Prostate gland (tissue), 2 donors: ENCODE measurements around the gene NAA50. TPM values are rescaled to one million over a fixed set of nuclear protein-coding genes. Genes with fewer than 3 reads are reported as not detected.

ENCODE experiments used
- DNase-seq: peaks from one replicate; pipeline ENCODE4 v3.0.0-alpha.2; 2019; ENCODE audit warnings: low spot score
- H3K27ac ChIP-seq, 2 donors: fragments of 200-600 bp; sonication (generic); 2 replicates each; pipeline ENCODE4 v1.5.1; 2017 to 2019
- H3K27me3 ChIP-seq: fragments of 200-600 bp; sonication (generic); replicated peaks from 2 replicates; pipeline ENCODE4 v1.5.1; 2019; ENCODE audit not compliant: insufficient read depth
- H3K36me3 ChIP-seq, 2 donors: fragments of 200-600 bp; sonication (generic); 1 replicate in 1 of 2; 2 replicates in 1 of 2; pipeline versions ENCODE4 v1.5.1 to v1.8.1; 2017 to 2019
- H3K4me1 ChIP-seq: fragments of 200-600 bp; sonication (generic); replicated peaks from 2 replicates; pipeline ENCODE4 v1.5.1; 2019
- H3K4me3 ChIP-seq, 2 donors: fragments of 200-600 bp; sonication (generic); 2 replicates each; pipeline ENCODE4 v1.5.1; 2017 to 2019
- H3K9me3 ChIP-seq: fragments of 200-600 bp; sonication (generic); 2 replicates; pipeline ENCODE4 v1.5.1; 2017
- POLR2A ChIP-seq: fragments of 450-650 bp; IDR thresholded peaks from one replicate; pipeline ENCODE4 v1.6.1; 2016; ENCODE audit warnings: antibody characterized with exemption, mild to moderate bottlenecking
- POLR2AphosphoS5 ChIP-seq: sonication (generic); formaldehyde crosslinking; IDR thresholded peaks from one replicate; pipeline ENCODE4 v1.6.1; 2017; ENCODE audit warnings: antibody characterized with exemption
- WGBS: methylation state at CpG from one replicate; pipeline ENCODE4 v1.1.5; 2018; 5-methylcytosine and 5-hydroxymethylcytosine counted together
- intact Hi-C: fragments of 100-400 bp; cut with DNase I; formaldehyde crosslinking; loops from one replicate; pipeline ENCODE4 v1.14.2; 2022
- total RNA-seq, 2 donors: library from RNA; depleted of rRNA; stranded (reverse); fragments of >200 nt; gene quantifications; one replicate each; pipeline ENCODE4 v1.1.0, GENCODE V29; 2016
- TF ChIP-seq, protein P1 (sequence below), 4 experiments: fragments of 200-600 bp in 2 of 4; fragments of 450-650 bp in 2 of 4; sonication (generic) in 2 of 4; IDR thresholded peaks; 1 replicate in 3 of 4; 2 replicates in 1 of 4; pipeline ENCODE4 v1.5.1; 2016 to 2019; ENCODE audit warnings: antibody characterized with exemption in 4 of 4, mild to moderate bottlenecking in 2 of 4, moderate library complexity in 2 of 4

The NAA50 gene
- total RNA-seq, 2 donors from 2014 or later = 111 to 118 TPM

DNA sequence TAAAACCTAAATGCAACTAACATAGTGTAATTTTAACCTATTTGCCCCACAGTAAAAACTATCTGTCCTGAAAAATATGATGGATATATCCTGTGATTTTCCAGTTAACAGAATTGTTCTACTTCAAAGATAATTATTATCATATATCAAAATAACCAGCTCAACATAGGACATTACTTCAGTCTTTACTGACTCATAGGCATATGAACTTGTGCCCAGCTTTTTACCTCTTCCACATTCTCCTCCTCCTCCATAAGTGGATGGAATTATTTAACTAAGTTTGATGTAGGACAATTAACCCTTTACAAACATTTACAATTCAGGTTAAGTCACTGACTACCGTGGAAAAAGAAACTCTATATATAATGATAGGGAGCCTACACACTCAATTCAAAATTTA lies 26.8 kb downstream of the NAA50 start:
- Histone ChIP-seq H3K9me3 (no peaks in the 10 kb centered on the region), H3K27me3 (no peaks in the 10 kb centered on the region), H3K27ac (no peak overlapping the region), H3K36me3 (no peaks in the 10 kb centered on the region), H3K4me1 (no peaks in the 10 kb centered on the region), H3K4me3 (no peak overlapping the region)
- TF ChIP-seq POLR2A = no peak
- TF ChIP-seq POLR2AphosphoS5 = no peak
- TF ChIP-seq, protein P1, sequence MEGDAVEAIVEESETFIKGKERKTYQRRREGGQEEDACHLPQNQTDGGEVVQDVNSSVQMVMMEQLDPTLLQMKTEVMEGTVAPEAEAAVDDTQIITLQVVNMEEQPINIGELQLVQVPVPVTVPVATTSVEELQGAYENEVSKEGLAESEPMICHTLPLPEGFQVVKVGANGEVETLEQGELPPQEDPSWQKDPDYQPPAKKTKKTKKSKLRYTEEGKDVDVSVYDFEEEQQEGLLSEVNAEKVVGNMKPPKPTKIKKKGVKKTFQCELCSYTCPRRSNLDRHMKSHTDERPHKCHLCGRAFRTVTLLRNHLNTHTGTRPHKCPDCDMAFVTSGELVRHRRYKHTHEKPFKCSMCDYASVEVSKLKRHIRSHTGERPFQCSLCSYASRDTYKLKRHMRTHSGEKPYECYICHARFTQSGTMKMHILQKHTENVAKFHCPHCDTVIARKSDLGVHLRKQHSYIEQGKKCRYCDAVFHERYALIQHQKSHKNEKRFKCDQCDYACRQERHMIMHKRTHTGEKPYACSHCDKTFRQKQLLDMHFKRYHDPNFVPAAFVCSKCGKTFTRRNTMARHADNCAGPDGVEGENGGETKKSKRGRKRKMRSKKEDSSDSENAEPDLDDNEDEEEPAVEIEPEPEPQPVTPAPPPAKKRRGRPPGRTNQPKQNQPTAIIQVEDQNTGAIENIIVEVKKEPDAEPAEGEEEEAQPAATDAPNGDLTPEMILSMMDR (IDR thresholded peaks at IDR 0.05) = no peak
- intact Hi-C loops = no loop called here
- no peak for DNase-seq
- WGBS = 86% methylated on average over 1 of the region's 1 CpG

DNA sequence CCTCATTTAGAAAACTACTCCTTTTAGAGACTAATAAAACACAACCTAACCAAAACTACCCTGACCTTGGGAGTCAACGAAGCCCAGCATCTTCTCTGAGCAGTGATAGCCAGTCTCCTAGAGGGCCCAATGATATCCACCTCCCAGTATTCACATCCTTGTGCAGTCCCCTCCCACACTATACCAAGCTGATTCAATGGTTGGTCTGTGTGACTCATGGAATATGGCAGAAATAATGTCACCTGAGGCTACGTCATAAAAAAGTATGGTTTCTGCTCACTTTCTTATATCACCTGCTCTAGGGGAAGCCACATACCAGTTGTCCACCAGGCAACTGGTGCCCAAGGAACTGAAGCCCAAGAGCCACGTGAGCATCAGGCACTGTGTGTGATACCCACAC lies 28.2 kb downstream of the NAA50 start:
- Histone ChIP-seq H3K36me3 (no peaks in the 10 kb centered on the region), H3K27ac (no peak overlapping the region), H3K9me3 (no peaks in the 10 kb centered on the region), H3K4me1 (no peaks in the 10 kb centered on the region), H3K4me3 (no peak overlapping the region), H3K27me3 (no peaks in the 10 kb centered on the region)
- intact Hi-C loops = no loop called here
- TF ChIP-seq POLR2A = no peak
- TF ChIP-seq, protein P1 (IDR thresholded peaks at IDR 0.05) = no peak
- TF ChIP-seq POLR2AphosphoS5 = no peak
- 92% methylated on average over 3 of the region's 3 CpGs for WGBS
- no peak for DNase-seq

DNA sequence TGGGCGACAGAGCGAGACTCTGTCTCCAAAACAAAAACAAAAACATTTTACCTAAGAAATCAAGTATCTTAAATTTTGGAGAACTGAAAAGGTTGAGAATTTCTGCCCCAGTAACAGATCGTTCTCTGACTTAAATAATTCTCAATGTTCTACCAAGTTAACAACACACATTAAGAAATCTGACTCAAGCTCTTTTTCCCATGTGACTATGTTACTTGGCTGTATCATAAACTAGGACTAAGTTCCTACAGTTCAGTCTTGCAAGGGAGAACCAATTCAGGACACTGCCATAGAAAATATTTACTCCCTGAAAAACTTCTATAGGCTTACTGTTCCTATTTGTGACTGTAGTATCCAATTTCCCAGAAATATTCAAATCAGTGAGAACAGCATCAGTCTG lies 28.7 kb downstream of the NAA50 start:
- Histone ChIP-seq H3K4me3 (no peak overlapping the region), H3K9me3 (no peaks in the 10 kb centered on the region), H3K27ac (no peak overlapping the region), H3K27me3 (no peaks in the 10 kb centered on the region), H3K36me3 (no peaks in the 10 kb centered on the region), H3K4me1 (no peaks in the 10 kb centered on the region)
- TF ChIP-seq POLR2A = no peak
- TF ChIP-seq, protein P1 (IDR thresholded peaks at IDR 0.05) = no peak
- no peak for DNase-seq
- intact Hi-C loops = no loop called here
- WGBS = 97% methylated on average over 3 of the region's 3 CpGs

DNA sequence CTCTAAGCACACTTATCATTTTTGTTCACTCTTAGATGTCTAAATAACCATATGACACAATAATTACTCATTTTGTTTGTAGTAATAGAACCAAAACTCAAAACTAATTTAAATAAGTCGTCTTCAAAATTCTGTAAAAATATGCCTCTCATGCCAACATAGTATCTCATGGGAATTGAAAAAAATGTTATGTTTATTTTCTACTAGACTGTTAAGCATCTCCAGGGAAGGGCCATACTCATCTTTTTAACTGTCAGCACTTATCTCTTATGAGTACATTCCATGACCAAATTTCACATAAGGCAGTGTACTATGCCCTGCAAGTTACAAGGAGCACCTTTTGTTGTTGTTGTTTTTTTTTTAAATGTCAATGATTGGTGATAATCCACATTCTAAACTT lies 31.3 kb downstream of the NAA50 start:
- TF ChIP-seq POLR2A (no peak), POLR2AphosphoS5 (no peak)
- TF ChIP-seq, protein P1 (IDR thresholded peaks at IDR 0.05) = no peak
- H3K27me3 ChIP-seq = no peaks in the 10 kb centered on the region
- no peak overlapping the region for H3K4me3 ChIP-seq
- no peaks in the 10 kb centered on the region for H3K36me3 ChIP-seq
- DNase-seq = no peak
- no peaks in the 10 kb centered on the region for H3K4me1 ChIP-seq
- H3K9me3 ChIP-seq = no peaks in the 10 kb centered on the region
- intact Hi-C loops = no loop called here
- WGBS = 68% methylated on average over 1 of the region's 1 CpG
- no peak overlapping the region for H3K27ac ChIP-seq

DNA sequence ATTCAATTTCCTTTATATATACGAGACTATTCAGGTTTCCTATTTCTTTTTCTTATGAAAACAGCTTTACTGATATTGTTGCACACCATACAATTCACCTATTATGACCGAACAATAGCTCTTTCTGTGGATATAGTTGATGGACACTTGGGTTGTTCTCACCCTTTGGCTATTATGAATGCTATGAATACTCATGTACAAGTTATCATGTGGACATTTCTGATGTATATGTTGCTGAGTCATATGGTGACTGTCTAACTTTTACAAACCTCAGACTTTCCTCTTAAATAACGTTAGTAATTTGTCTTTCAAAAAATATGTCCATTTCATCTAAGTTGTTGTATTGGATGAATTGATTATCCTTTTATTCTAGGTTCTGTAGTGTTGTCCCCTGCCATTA lies 33.9 kb downstream of the NAA50 start:
- no peaks in the 10 kb centered on the region for H3K9me3 ChIP-seq
- H3K36me3 ChIP-seq = no peaks in the 10 kb centered on the region
- 47% methylated on average over 3 of the region's 3 CpGs for WGBS
- no peak overlapping the region for H3K4me3 ChIP-seq
- intact Hi-C loops = no loop called here
- H3K27me3 ChIP-seq = no peaks in the 10 kb centered on the region
- DNase-seq = no peak
- TF ChIP-seq, protein P1 (IDR thresholded peaks at IDR 0.05) = no peak
- TF ChIP-seq POLR2AphosphoS5 (no peak), POLR2A (no peak)
- H3K27ac ChIP-seq = no peak overlapping the region
- H3K4me1 ChIP-seq = no peaks in the 10 kb centered on the region
